Dermis microvascular lymphatic vessel endothelial cell (primary cell): ENCODE results near the gene PRODH. TPM values are rescaled to one million over a fixed set of nuclear protein-coding genes. Genes with fewer than 3 reads are reported as not detected.
"Not testable (repeated sequence)": the region's sequence is repeated elsewhere in the genome, so short reads cannot be mapped to it uniquely, and the experiment has no call there.

Source experiments
- DNase-seq, 2 donors: peaks; one replicate each; pipeline versions ENCODE4 v3.0.0 to v3.0.0-alpha.2; 2010; ENCODE audit warnings: low read depth in 2 of 2
- total RNA-seq: library from RNA; depleted of rRNA; stranded (reverse); fragments of >200 nt; gene quantifications from 2 replicates; pipeline ENCODE4 v1.2.1, GENCODE V29; 2014

Gene PRODH
- total RNA-seq, 1 donor from 2014 or later, result not detected

- DNase-seq, result peak in 1 of 2 donors; percentile 28
These were observed 32.1 kb upstream of the PRODH start for GRCh38 chr22:18968011-18968749.

DNA sequence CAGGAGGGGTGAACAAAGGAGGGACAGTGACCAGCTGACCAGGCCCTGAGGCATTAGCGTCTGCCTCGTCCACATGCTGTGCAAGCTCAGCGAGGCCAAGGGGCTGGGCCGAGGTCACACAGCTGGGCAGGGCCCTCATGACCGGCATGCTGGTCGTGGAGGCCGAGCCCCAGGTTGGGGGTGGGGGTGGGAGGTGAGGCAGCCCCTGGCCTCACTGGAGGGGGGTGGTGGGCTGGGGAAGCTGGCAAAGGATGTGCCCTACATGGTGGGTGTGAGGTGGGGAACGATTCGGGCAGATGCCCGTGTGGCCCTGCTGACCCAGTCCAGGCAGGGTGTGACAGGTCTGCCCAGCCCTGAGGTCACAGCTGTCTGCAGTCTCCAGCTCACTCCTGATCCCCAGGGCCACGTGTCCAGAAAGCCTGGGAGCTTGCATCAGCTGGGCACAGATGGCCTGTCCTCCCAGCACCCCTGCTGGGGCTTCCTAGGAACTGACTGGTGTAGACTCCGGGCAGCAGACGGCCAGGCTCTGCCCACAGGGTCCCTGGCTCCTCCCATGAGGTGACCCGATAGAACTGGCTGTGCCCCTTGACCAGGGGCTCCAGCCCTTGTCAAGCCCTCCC lies 31.4 kb upstream of the PRODH start:
- not testable (repeated sequence) for DNase-seq

DNA sequence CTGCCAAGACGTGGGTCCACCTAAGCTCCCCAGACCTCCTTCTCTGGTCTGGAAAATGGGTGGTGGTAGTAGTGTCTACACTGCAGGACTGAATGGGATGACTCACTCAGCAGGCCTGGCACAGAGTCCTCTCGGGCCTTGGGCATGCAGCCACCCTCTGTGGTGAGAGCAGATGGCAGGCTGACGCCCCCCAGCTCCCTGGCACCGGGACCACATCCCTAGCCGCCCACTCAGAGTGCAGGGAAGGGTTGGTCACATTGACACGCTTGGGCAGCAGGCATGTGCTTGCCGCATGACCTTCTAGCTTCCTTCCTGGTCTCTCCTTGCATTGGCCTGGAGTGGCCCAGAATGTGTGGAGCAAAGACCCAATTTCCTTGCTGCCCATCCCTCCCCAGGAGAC lies 30.7 kb upstream of the PRODH start:
- no peak for DNase-seq

DNA sequence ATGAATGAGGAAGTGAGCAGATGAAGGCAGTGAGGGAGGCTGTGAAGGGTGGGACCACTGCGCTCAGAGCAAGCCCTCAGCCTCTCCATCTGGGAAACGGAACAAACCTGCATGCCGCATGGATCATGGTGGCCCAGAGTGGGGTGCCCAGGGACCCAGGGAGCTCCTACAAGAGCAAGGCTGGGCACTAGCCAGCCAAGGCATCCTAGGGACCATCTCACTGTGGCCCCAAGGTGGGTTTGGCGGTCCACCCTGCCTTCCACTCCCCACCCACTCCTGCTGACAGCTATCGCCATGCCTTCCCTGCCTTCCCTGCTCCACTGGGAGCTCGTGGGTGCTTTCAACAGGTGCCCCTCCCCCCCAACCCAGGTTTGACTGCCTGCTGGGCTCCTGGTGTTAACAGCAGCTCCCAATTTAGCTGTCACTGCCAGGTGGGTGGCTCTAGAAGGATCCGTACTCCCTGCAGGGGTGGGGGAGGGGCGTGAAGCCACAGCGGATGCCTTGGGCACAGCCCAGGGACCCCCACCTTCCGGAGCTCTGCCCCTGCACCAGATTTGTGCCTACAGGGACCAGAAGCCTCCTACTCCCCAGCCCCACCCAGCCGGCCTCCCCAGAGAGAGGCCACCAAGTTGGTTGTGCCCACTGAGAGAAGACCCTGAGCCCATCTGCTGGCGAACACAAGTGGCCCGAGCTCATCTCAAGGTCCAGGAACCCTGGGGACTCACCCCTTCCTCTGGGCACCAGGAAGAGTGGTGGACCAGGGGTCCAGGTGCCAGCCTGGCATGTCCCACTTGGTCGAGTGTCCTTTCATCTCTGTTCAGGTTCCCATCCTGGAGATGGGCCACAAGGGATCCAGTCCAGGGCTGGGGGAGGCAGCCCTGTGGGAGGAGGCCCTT lies 29.7 kb upstream of the PRODH start:
- DNase-seq, result no peak

DNA sequence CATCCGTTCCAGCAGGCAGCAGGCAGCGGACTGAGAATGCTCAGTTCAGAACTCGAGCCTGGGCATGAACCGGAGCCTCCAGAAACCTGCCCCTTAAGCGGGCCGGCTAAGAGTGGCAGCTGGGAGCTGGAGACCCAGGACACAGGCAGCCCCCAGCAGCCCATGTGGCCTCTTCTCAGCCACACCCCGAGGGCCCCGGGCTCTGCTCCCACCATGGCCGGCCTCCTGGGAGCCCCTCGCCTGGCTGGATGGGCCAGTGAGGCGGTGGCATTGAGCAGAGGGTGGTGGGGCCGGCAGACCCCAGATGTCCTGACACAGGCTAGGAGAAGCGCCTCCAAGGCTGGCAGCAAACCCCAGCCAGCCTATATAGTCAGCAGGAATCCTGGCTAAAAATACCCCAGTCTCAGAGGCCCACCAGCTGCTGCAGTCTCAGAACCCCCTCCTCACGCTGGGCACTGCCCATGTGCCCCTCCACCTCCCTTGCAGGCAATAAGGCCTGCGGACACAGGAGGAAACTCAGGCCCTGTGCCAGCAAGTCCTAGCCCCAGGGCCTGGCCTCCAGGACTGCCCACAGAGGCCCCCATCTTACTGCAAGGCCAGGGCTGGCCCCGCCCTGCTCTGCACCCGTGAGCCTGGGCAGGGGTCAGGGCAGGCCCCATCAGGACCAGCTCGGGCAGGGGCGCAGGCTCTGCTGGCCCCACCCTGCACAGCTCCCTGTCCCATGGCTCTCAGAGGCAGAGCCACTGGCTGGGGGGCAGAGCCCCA lies 28.6 kb upstream of the PRODH start:
- not testable (repeated sequence) for DNase-seq

DNA sequence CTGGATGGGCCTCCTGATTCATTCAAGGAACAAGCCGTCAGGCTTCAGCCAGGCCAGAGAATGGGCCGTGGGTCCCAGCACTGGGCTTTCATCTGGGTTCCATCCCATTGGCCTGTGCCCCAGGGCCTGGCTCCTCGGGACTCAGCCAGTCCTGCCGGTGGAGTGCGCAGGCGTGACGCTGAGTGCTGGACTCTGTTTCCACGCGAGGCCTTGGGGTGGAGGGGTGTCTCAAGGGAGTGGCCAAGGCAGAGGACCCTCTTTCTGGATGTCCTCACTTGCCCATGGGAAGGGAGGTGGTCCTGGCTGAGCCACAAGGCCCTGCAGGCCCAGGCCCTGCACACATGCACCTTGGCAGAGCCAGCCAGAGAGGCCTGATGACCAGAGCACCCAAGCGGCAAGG lies 28.0 kb upstream of the PRODH start:
- DNase-seq, result not testable (repeated sequence)

DNA sequence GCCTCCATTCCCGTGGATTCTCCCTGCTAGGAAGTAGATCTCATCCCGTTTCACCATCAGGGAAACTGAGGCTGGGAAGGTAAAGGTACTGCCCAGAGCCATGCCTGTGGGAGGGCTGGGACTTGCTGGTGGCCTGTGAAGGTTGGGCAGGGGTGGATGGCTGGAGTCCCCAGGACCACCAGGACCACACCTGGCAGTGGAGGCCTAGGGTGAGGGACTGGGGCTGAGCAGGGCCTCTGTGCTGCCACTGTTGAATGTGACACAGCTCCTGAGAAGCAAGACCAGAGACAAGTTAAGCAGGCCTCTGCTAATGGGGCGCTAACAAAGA lies 26.2 kb upstream of the PRODH start:
- DNase-seq, result no peak

GRCh38 chr22:18961632-18962307 lies 25.7 kb upstream of the PRODH start:
- DNase-seq, result not testable (repeated sequence)

- not testable (repeated sequence) for DNase-seq
These were observed 25.1 kb upstream of the PRODH start for GRCh38 chr22:18961201-18961600.

DNA sequence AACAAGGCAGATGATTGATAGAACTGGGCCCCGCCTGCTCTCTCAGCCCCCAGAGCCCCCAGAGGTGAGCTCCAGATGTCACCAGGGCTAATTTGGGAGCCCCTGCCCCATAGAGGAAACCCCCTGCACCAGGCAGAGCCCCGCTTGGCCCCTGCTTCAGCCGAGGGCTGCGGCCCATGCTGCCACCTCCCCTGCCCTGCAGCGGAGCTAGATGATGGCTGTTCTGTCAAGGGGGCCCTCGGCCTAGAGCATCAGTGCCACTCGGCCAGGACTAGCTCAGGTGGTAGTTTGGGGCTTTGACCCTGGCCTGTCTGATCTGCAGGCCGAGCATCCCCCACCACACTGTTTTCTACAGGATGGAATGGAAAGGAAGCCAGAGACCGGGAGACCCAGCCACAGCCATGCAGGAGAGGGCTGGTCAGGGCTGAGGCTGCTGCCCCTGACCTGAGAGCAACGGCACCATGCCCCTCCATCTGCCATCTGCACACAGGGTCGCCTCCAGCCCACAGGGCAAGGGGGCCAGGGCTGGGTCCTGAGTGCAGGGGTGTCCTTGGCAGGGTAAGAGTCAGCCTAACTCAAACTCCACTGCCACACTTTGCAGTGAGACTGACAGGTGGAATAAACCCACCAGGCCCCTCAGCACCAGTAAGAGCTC lies 24.2 kb upstream of the PRODH start:
- DNase-seq, result not testable (repeated sequence)

GRCh38 chr22:18959741-18960140 lies 23.6 kb upstream of the PRODH start:
- not testable (repeated sequence) for DNase-seq

GRCh38 chr22:18959266-18959665 lies 23.2 kb upstream of the PRODH start:
- DNase-seq, result not testable (repeated sequence)

GRCh38 chr22:18958738-18959137 lies 22.6 kb upstream of the PRODH start:
- DNase-seq, result not testable (repeated sequence)

DNA sequence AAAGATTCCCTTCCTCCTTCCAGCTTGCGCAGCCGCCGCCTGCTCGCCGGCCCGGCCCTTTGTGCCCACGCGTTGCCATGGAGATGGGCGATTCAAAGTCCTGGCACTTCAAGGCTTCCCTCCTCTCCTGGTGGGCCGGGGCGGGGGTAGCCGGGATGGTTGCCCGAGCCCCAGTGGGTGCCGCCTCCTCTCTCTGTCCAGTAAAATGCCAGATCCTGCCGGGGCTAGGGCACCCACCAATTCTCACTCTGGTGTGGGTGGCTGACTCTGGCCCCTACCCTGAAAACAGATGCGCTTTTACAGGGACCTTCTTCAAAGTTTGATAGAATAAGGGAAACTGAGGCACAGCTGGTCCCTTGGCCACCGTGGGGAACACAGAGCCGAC lies 22.2 kb upstream of the PRODH start:
- not testable (repeated sequence) for DNase-seq

- DNase-seq, result not testable (repeated sequence)
These were observed 21.7 kb upstream of the PRODH start for GRCh38 chr22:18957621-18958320.

- DNase-seq, result not testable (repeated sequence)
These were observed 20.9 kb upstream of the PRODH start for GRCh38 chr22:18956956-18957355.

DNA sequence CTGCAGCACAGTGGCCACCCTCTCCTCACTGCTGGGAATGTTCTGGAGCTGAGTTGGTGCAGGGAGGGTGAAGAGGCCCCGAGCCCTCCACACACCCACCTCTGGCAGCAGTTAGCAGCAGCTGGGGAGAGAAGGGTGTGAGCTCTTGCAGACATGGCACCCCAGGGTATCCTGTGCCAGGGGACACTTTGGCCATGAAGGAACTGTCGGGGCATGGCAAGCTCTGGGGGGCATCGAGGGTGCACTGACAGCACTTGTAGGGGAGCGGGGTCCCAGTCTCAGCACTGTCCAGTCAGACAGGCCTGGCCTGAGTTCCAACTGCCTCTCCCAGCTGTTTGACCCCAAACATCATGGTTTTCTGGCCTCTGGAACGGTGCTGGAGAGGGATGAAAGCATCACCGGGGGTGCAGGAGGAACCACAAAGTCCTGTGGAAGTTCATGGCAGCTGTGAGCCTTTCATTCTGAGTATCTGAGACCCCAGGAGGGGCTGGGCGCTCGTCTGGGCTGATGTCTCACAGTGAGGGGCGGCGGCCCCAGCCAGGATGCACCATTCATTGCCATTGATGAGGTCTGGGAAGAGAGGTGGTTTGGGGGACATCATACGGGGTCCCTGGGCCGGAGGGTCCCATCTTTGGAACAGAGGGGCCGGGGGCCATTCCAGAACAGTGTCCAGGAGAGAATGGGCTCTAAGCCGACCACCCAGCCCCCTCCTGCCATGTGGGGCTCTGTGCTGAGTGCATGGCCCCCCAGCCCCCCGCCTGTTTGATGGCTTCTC lies 20.2 kb upstream of the PRODH start:
- DNase-seq, result not testable (repeated sequence)

GRCh38 chr22:18955696-18956095 lies 19.6 kb upstream of the PRODH start:
- no peak for DNase-seq

GRCh38 chr22:18954990-18955571 lies 19.0 kb upstream of the PRODH start:
- no peak for DNase-seq
